Calu3 (cell line): ENCODE data around the gene ADGRA3. TPM values are rescaled to one million over a fixed set of nuclear protein-coding genes. Genes with fewer than 3 reads are reported as not detected.
A peak's percentile ranks its signal among the peaks of the same experiment; 100 is the strongest.

Experiments
- BruUV-seq: library from RNA; stranded (reverse); fragments of 400-500 nt; replicated peaks from 2 replicates; lab custom pipeline; 2021; lab: Mats Ljungman, UMichigan
- CTCF ChIA-PET: fragments of 300-600 bp; sonication (Branson Sonifier 250); formaldehyde crosslinking; loops from one replicate; lab custom pipeline; 2022; ENCODE audit warnings: antibody characterized with exemption; lab: Charles Lee
- DNase-seq: peaks from one replicate; pipeline ENCODE4 v3.0.0; 2022
- H3K27ac Mint-ChIP-seq: one replicate; pipeline ENCODE4 v1.8.0; 2022; ENCODE audit warnings: mixed read lengths; ENCODE audit not compliant: unreplicated experiment
- H3K27me3 Mint-ChIP-seq: one replicate; pipeline ENCODE4 v1.8.0; 2022; ENCODE audit warnings: mixed read lengths; ENCODE audit not compliant: unreplicated experiment
- H3K36me3 Mint-ChIP-seq: one replicate; pipeline ENCODE4 v1.8.0; 2022; ENCODE audit warnings: mild to moderate bottlenecking, moderate library complexity, mixed read lengths; ENCODE audit not compliant: insufficient read depth, unreplicated experiment
- H3K4me1 Mint-ChIP-seq: one replicate; pipeline ENCODE4 v1.8.0; 2022; ENCODE audit warnings: mild to moderate bottlenecking, low read depth, mixed read lengths; ENCODE audit not compliant: unreplicated experiment
- H3K4me3 Mint-ChIP-seq: one replicate; pipeline ENCODE4 v1.8.0; 2022; ENCODE audit warnings: mild to moderate bottlenecking, low read depth, moderate library complexity, mixed read lengths; ENCODE audit not compliant: unreplicated experiment
- H3K9me3 Mint-ChIP-seq: one replicate; pipeline ENCODE4 v1.8.0; 2022; ENCODE audit warnings: low read depth, mixed read lengths; ENCODE audit not compliant: unreplicated experiment
- CTCF ChIP-seq: fragments of 200-600 bp; IDR thresholded peaks from one replicate; pipeline ENCODE4 v1.8.0; 2022; ENCODE audit warnings: antibody characterized with exemption; ENCODE audit not compliant: unreplicated experiment
- intact Hi-C: fragments of 100-400 bp; cut with micrococcal nuclease; formaldehyde crosslinking; loops from one replicate; pipeline ENCODE4 v1.10.0; 2022; ENCODE audit not compliant: unreplicated experiment
- total RNA-seq: library from RNA; stranded (reverse); gene quantifications from 2 replicates; pipeline ENCODE4 v1.2.3, GENCODE V29; 2022

ADGRA3 gene
- total RNA-seq, 1 experiment from 2014 or later, result 63.2 TPM

- Mint-ChIP-seq H3K27me3 (no peaks in the 10 kb centered on the region), H3K4me1 (peaks cover 57% of the 10 kb centered on the region), H3K27ac (peak overlapping the region; percentile 18), H3K4me3 (no peak overlapping the region), H3K9me3 (no peaks in the 10 kb centered on the region), H3K36me3 (peaks cover 24% of the 10 kb centered on the region)
- intact Hi-C loops, result loop anchor here (5.0 kb wide), 1 partner anchor 38 kb away; no protein-coding TSS in a partner anchor
- no peak for DNase-seq
- no TSS peak for BruUV-seq
- no peak for TF ChIP-seq CTCF
- CTCF ChIA-PET, result no interaction called here
These were observed 5.1 kb downstream of the ADGRA3 start for GRCh38 chr4:22510750-22511149.

- no peaks in the 10 kb centered on the region for H3K27me3 Mint-ChIP-seq
- no peaks in the 10 kb centered on the region for H3K9me3 Mint-ChIP-seq
- intact Hi-C loops, result no loop called here
- H3K27ac Mint-ChIP-seq, result peak overlapping the region; percentile 24
- CTCF ChIA-PET, result no interaction called here
- peak overlapping the region; percentile 52 for H3K4me3 Mint-ChIP-seq
- TF ChIP-seq CTCF, result no peak
- peaks cover 79% of the 10 kb centered on the region for H3K4me1 Mint-ChIP-seq
- DNase-seq, result no peak
- peaks cover 4% of the 10 kb centered on the region for H3K36me3 Mint-ChIP-seq
- BruUV-seq, result no TSS peak
These were observed 7.5 kb downstream of the ADGRA3 start for GRCh38 chr4:22508376-22508775.

GRCh38 chr4:22504922-22505321 lies 10.9 kb downstream of the ADGRA3 start:
- Mint-ChIP-seq H3K36me3 (peaks cover 4% of the 10 kb centered on the region), H3K27me3 (no peaks in the 10 kb centered on the region), H3K4me3 (peak overlapping the region; percentile 21), H3K4me1 (peaks cover 65% of the 10 kb centered on the region), H3K9me3 (no peaks in the 10 kb centered on the region), H3K27ac (no peak overlapping the region)
- BruUV-seq, result no TSS peak
- intact Hi-C loops, result loop anchor here (5.0 kb wide), 1 partner anchor 102 kb away; no protein-coding TSS in a partner anchor
- CTCF ChIA-PET, result interaction anchor here (0.7 kb wide), 1 partner anchor 102 kb away, joined by 4 read pairs; no protein-coding TSS in a partner anchor
- no peak for TF ChIP-seq CTCF
- no peak for DNase-seq

GRCh38 chr4:22504447-22504846 lies 11.4 kb downstream of the ADGRA3 start:
- DNase-seq, result no peak
- no peaks in the 10 kb centered on the region for H3K27me3 Mint-ChIP-seq
- peaks cover 65% of the 10 kb centered on the region for H3K4me1 Mint-ChIP-seq
- CTCF ChIA-PET, result no interaction called here
- no peak overlapping the region for H3K27ac Mint-ChIP-seq
- BruUV-seq, result no TSS peak
- peak overlapping the region; percentile 21 for H3K4me3 Mint-ChIP-seq
- intact Hi-C loops, result loop anchor here (5.0 kb wide), 1 partner anchor 103 kb away; no protein-coding TSS in a partner anchor
- TF ChIP-seq CTCF, result no peak
- H3K36me3 Mint-ChIP-seq, result peaks cover 5% of the 10 kb centered on the region
- H3K9me3 Mint-ChIP-seq, result no peaks in the 10 kb centered on the region
